Measurements from ENCODE around the gene CAMK1G. TPM values are rescaled to one million over a fixed set of nuclear protein-coding genes. Genes with fewer than 3 reads are reported as not detected.

The CAMK1G gene
- total and polyA plus RNA-seq, 9 of the 15 experiments (the other 6 are each of a cell fraction or from before 2014, with no cell fraction given): not detected

- TF ChIP-seq MITF (IDR thresholded peaks at IDR 0.05) (no peak), IRF1 (CRISPR knock-in tag; IDR thresholded peaks at IDR 0.05; ENCODE audit: borderline replicate concordance) (no peak), SPI1 (IDR thresholded peaks at IDR 0.05; ENCODE audit: borderline replicate concordance, low read depth, low read length) (no peak), CREB5 (CRISPR knock-in tag; IDR thresholded peaks at IDR 0.05) (no peak), KDM4B (IDR thresholded peaks at IDR 0.05; ENCODE audit: borderline replicate concordance in 2 of 2, low read depth in 1 of 2) (no peak), NFE2 (IDR thresholded peaks at IDR 0.05; ENCODE audit: low read depth) (no peak), CLOCK (CRISPR knock-in tag; IDR thresholded peaks at IDR 0.05; ENCODE audit: borderline replicate concordance) (no peak), E2F6 (IDR thresholded peaks at IDR 0.05; ENCODE audit: borderline replicate concordance in 1 of 2, extremely low read depth in 1 of 2, insufficient read depth in 1 of 2, insufficient read length in 1 of 2, low read depth in 1 of 2, low read length in 1 of 2, poor library complexity in 1 of 2, severe bottlenecking in 1 of 2) (no peak), ZNF3 (CRISPR knock-in tag; IDR thresholded peaks at IDR 0.05) (no peak)
Measured at GRCh38 chr1:209577346-209577745, 6.2 kb upstream of the CAMK1G start (continued).
